GM23338 (cell line): Measurements from ENCODE around the gene CLEC12A. TPM values are rescaled to one million over a fixed set of nuclear protein-coding genes. Genes with fewer than 3 reads are reported as not detected.

Source experiments
- ATAC-seq: fragments of 200-7000 bp; cut with Tn5 transposase; 3 replicates; pipeline ENCODE4 v1.9.1; 2020
- DNase-seq: peaks from one replicate; pipeline ENCODE4 v3.0.0-alpha.2; 2015; ENCODE audit warnings: low spot score
- H2AFZ ChIP-seq: fragments of 200-600 bp; sonication (generic); 2 replicates; pipeline ENCODE4 v1.8.0; 2016; ENCODE audit warnings: antibody characterized with exemption, mild to moderate bottlenecking, moderate library complexity
- H3F3A ChIP-seq: fragments of 200-600 bp; sonication (generic); replicated peaks from 2 replicates; pipeline ENCODE4 v1.8.0; 2017; ENCODE audit warnings: antibody characterized with exemption, mixed run types, low read depth
- H3K27ac ChIP-seq: fragments of 200-600 bp; sonication (generic); 2 replicates; pipeline ENCODE4 v1.6.1; 2016; ENCODE audit warnings: low read depth
- H3K27me3 ChIP-seq: fragments of 200-600 bp; sonication (generic); 2 replicates; pipeline ENCODE4 v1.8.0; 2016; ENCODE audit warnings: mild to moderate bottlenecking, mixed run types, moderate library complexity; ENCODE audit not compliant: insufficient read depth
- H3K36me3 ChIP-seq: fragments of 200-600 bp; sonication (generic); 2 replicates; pipeline ENCODE4 v1.8.0; 2016; ENCODE audit warnings: mild to moderate bottlenecking; ENCODE audit not compliant: insufficient read depth
- H3K4me1 ChIP-seq: fragments of 200-600 bp; sonication (generic); 2 replicates; pipeline ENCODE4 v1.8.0; 2016; ENCODE audit warnings: mild to moderate bottlenecking, moderate library complexity; ENCODE audit not compliant: insufficient read depth
- H3K4me2 ChIP-seq: fragments of 200-600 bp; sonication (generic); 2 replicates; pipeline ENCODE4 v1.7.1; 2017; ENCODE audit warnings: mixed run types
- H3K4me3 ChIP-seq: fragments of 200-600 bp; sonication (generic); 2 replicates; pipeline ENCODE4 v1.6.1; 2016; ENCODE audit warnings: mixed run types
- H3K79me2 ChIP-seq: fragments of 200-600 bp; sonication (generic); replicated peaks from 2 replicates; pipeline ENCODE4 v1.8.0; 2017; ENCODE audit warnings: mild to moderate bottlenecking; ENCODE audit not compliant: insufficient read depth
- H3K9me2 ChIP-seq: fragments of 200-600 bp; sonication (generic); 2 replicates; pipeline ENCODE4 v1.8.0; 2017; ENCODE audit not compliant: insufficient read depth
- H4K20me1 ChIP-seq: fragments of 200-600 bp; sonication (generic); replicated peaks from 2 replicates; pipeline ENCODE4 v1.8.0; 2017; ENCODE audit warnings: mild to moderate bottlenecking; ENCODE audit not compliant: insufficient read depth
- H3K27ac Mint-ChIP-seq: 2 replicates; pipeline ENCODE4 v1.8.0; 2020; ENCODE audit warnings: inconsistent platforms, mild to moderate bottlenecking, moderate library complexity, mixed read lengths
- H3K27me3 Mint-ChIP-seq: 3 replicates; pipeline ENCODE4 v1.8.0; 2022; ENCODE audit warnings: low read depth, mild to moderate bottlenecking, moderate library complexity, mixed read lengths, inconsistent platforms; ENCODE audit not compliant: insufficient read depth, poor library complexity
- H3K36me3 Mint-ChIP-seq: 3 replicates; pipeline ENCODE4 v1.8.0; 2021; ENCODE audit warnings: low read depth, mild to moderate bottlenecking, inconsistent platforms, moderate library complexity, mixed read lengths
- H3K4me1 Mint-ChIP-seq: 3 replicates; pipeline ENCODE4 v1.8.0; 2020; ENCODE audit warnings: mild to moderate bottlenecking, inconsistent platforms, mixed read lengths
- H3K4me3 Mint-ChIP-seq: 3 replicates; pipeline ENCODE4 v1.8.0; 2021; ENCODE audit warnings: moderate library complexity, mild to moderate bottlenecking, inconsistent platforms, mixed read lengths
- H3K9me3 Mint-ChIP-seq: 3 replicates; pipeline ENCODE4 v1.8.0; 2020; ENCODE audit warnings: moderate library complexity, mild to moderate bottlenecking, inconsistent platforms, mixed read lengths
- CREB1 ChIP-seq: fragments of 250-450 bp; sonication (Bioruptor Pico); IDR thresholded peaks from 2 replicates; pipeline ENCODE4 v1.5.0; 2020; ENCODE audit warnings: low read depth, mild to moderate bottlenecking, moderate library complexity
- CTCF ChIP-seq, 2 experiments: fragments of 200-600 bp in 1 of 2; sonication (generic) in 1 of 2; conservative IDR thresholded peaks; 2 replicates each; pipeline versions ENCODE4 v1.5.1 to v1.6.1; 2016 to 2017; ENCODE audit warnings: antibody characterized with exemption in 2 of 2, low read depth in 2 of 2, mild to moderate bottlenecking in 2 of 2, moderate library complexity in 1 of 2
- ETS1 ChIP-seq: IDR thresholded peaks from 2 replicates; pipeline ENCODE4 v1.6.1; 2016; ENCODE audit warnings: antibody characterized with exemption
- EZH2 ChIP-seq: fragments of 200-600 bp; sonication (generic); IDR thresholded peaks from one replicate; pipeline ENCODE4 v1.8.0; 2017; ENCODE audit warnings: antibody characterized with exemption, mild to moderate bottlenecking, low read depth; ENCODE audit not compliant: unreplicated experiment
- EZH2phosphoT487 ChIP-seq: fragments of 200-600 bp; sonication (generic); IDR thresholded peaks from one replicate; pipeline ENCODE4 v1.8.1; 2018; ENCODE audit warnings: antibody characterized with exemption; ENCODE audit not compliant: unreplicated experiment
- JUNB ChIP-seq: IDR thresholded peaks from one replicate; pipeline ENCODE4 v1.6.1; 2016; ENCODE audit warnings: antibody characterized with exemption; ENCODE audit not compliant: unreplicated experiment
- NANOG ChIP-seq: IDR thresholded peaks from 2 replicates; pipeline ENCODE4 v1.6.1; 2016; ENCODE audit warnings: antibody characterized with exemption, borderline replicate concordance
- POLR2AphosphoS5 ChIP-seq: IDR thresholded peaks from 2 replicates; pipeline ENCODE4 v1.6.1; 2016; ENCODE audit warnings: antibody characterized with exemption, low read depth
- ZNF114 ChIP-seq: fragments of 250-450 bp; sonication (Bioruptor Pico); IDR thresholded peaks from 2 replicates; pipeline ENCODE4 v1.5.0; 2020; ENCODE audit warnings: mild to moderate bottlenecking, moderate library complexity
- ZNF331 ChIP-seq: fragments of 250-450 bp; sonication (Bioruptor Pico); IDR thresholded peaks from 2 replicates; pipeline ENCODE4 v1.5.0; 2020; ENCODE audit warnings: low read depth, mild to moderate bottlenecking, moderate library complexity
- ZNF462 ChIP-seq: fragments of 250-450 bp; sonication (Bioruptor Pico); IDR thresholded peaks from 2 replicates; pipeline ENCODE4 v1.5.0; 2020; ENCODE audit warnings: mild to moderate bottlenecking, moderate library complexity
- polyA plus RNA-seq: library from polyadenylated mRNA; unstranded; fragments of >200 nt; fragmentation: Nextera tagmentation; extraction: Ambion mirVana; gene quantifications from 2 replicates; pipeline ENCODE4 v1.2.1, GENCODE V29; 2016
- total RNA-seq: library from RNA; depleted of rRNA; stranded (reverse); fragments of >200 nt; shearing (Covaris generic); gene quantifications from 2 replicates; pipeline ENCODE4 v1.2.3, GENCODE V29; 2014

The CLEC12A gene
- total and polyA plus RNA-seq, 2 experiments from 2014 or later, result not detected

DNA sequence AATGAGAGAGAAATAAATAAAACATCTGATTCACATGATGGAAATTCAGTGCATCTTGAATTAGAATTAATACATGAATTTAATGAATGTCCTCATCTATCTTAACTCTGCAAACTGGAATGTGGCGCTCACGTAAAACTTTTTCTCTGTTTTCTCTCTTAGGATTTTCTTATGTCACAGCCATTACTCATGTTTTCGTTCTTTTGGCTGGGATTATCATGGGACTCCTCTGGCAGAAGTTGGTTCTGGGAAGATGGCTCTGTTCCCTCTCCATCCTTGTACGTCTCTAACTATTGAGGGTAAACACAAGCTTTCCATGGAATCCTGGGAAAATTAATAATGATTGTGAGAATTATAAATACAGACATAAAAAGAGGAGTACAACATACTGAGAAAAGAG lies 44.2 kb downstream of the CLEC12A start (continued):
- TF ChIP-seq ETS1 (no peak), CREB1 (CRISPR knock-in tag) (no peak)

DNA sequence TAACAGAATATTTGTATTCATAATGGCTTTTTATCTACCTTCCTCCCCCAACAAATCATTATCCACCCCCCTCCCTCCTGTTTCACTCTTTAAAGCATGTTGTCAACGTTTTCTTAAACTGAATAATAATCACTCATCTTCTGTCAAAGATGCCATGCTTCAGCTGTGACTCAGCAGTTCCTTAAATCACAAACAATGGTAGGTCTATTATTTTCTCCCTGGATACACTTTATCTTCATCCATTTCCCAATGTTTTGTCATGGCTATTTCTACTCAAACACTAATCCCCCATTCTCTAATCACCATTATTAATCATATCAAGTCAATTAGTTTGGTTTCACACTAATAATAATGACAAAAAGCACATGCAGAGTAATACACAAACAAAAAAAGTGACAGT lies 45.7 kb downstream of the CLEC12A start:
- no peaks in the 10 kb centered on the region for H3K27me3 Mint-ChIP-seq
- Histone ChIP-seq H3K4me2 (0 out of 2 replicates have a peak overlapping the region, but pooled peaks have one; percentile 36), H3F3A (no peaks in the 10 kb centered on the region), H2AFZ (no peak overlapping the region), H3K79me2 (no peaks in the 10 kb centered on the region), H3K9me2 (no peaks in the 10 kb centered on the region), H3K36me3 (no peaks in the 10 kb centered on the region), H3K4me3 (no peak overlapping the region), H3K27ac (no peak overlapping the region), H3K4me1 (peaks cover 15% of the 10 kb centered on the region), H3K27me3 (no peaks in the 10 kb centered on the region), H4K20me1 (no peaks in the 10 kb centered on the region; the same call in 1 of the 2 replicates)
- TF ChIP-seq NANOG (0 out of 2 replicates have a peak, but pooled peaks have one; percentile 6), EZH2phosphoT487 (no peak)
- ATAC-seq (no peak), DNase-seq (no peak)
- H3K4me3 Mint-ChIP-seq, result no peak overlapping the region
- H3K27ac Mint-ChIP-seq, result peak overlapping the region; percentile 60
- H3K9me3 Mint-ChIP-seq, result no peaks in the 10 kb centered on the region
- H3K36me3 Mint-ChIP-seq, result no peaks in the 10 kb centered on the region
- peaks cover 10% of the 10 kb centered on the region for H3K4me1 Mint-ChIP-seq

- Histone ChIP-seq H3K4me1 (peaks cover 15% of the 10 kb centered on the region), H3K27me3 (no peaks in the 10 kb centered on the region), H4K20me1 (no peaks in the 10 kb centered on the region; the same call in 1 of the 2 replicates), H3K9me2 (no peaks in the 10 kb centered on the region), H3K27ac (no peak overlapping the region), H3K36me3 (no peaks in the 10 kb centered on the region), H2AFZ (no peak overlapping the region), H3K4me2 (no peak overlapping the region), H3K79me2 (no peaks in the 10 kb centered on the region), H3F3A (no peaks in the 10 kb centered on the region), H3K4me3 (no peak overlapping the region)
- Mint-ChIP-seq H3K4me1 (peaks cover 10% of the 10 kb centered on the region), H3K27me3 (no peaks in the 10 kb centered on the region), H3K27ac (no peak overlapping the region), H3K9me3 (no peaks in the 10 kb centered on the region), H3K4me3 (no peak overlapping the region), H3K36me3 (no peaks in the 10 kb centered on the region)
- no peak for DNase-seq
- no peak for ATAC-seq
- TF ChIP-seq CREB1 (CRISPR knock-in tag) (no peak), ZNF462 (CRISPR knock-in tag) (no peak), ZNF114 (CRISPR knock-in tag) (no peak), ZNF331 (no peak), POLR2AphosphoS5 (no peak), EZH2phosphoT487 (no peak), EZH2 (no peak), JUNB (no peak), CTCF (conservative IDR thresholded peaks at IDR 0.05; ENCODE audit: low read depth in 2 of 2) (no peak)
These were observed 47.2 kb downstream of the CLEC12A start for GRCh38 chr12:10018386-10018785.
